ENCODE measurements around the gene HTR3B.
A peak's percentile ranks its signal among the peaks of the same experiment; 100 is the strongest.

HTR3B gene

GRCh38 chr11:113896156-113896879, 8.3 kb upstream of the HTR3B start:
- H3K4me3 ChIP-seq (ENCODE audit: low read depth, low read length): no peak overlapping the region
- DNase-seq (ENCODE audit: low read depth): no peak
- in situ Hi-C loops (cut with HindIII; ENCODE audit: low sequenced_read_pairs): no loop called here

GRCh38 chr11:113901141-113901540, 3.5 kb upstream of the HTR3B start:
- no peak for DNase-seq (ENCODE audit: low read depth)
- in situ Hi-C loops (cut with HindIII; ENCODE audit: low sequenced_read_pairs): no loop called here
- TF ChIP-seq CTCF (IDR thresholded peaks at IDR 0.05; ENCODE audit: low read depth, low read length, missing control alignments): no peak
- no peak overlapping the region for H3K4me3 ChIP-seq (ENCODE audit: low read depth, low read length)

More at GRCh38 chr11:113896156-113896879, 8.3 kb upstream of the HTR3B start:
- peak; percentile 75 for TF ChIP-seq CTCF (IDR thresholded peaks at IDR 0.05; ENCODE audit: low read depth, low read length, missing control alignments)

GRCh38 chr11:113906038-113906437, 1.4 kb downstream of the HTR3B start:
- no peak for DNase-seq (ENCODE audit: low read depth)
- no peak overlapping the region for H3K4me3 ChIP-seq (ENCODE audit: low read depth, low read length)
- in situ Hi-C loops (cut with HindIII; ENCODE audit: low sequenced_read_pairs): loop anchor here (5.0 kb wide), 1 partner anchor 356 kb away; no protein-coding TSS in a partner anchor
- peak; percentile 9 for TF ChIP-seq CTCF (IDR thresholded peaks at IDR 0.05; ENCODE audit: low read depth, low read length, missing control alignments)

- in situ Hi-C loops (cut with HindIII; ENCODE audit: low sequenced_read_pairs): loop anchor here (5.0 kb wide), 1 partner anchor 356 kb away; no protein-coding TSS in a partner anchor
- DNase-seq (ENCODE audit: low read depth): no peak
- H3K4me3 ChIP-seq (ENCODE audit: low read depth, low read length): no peak overlapping the region
- TF ChIP-seq CTCF (IDR thresholded peaks at IDR 0.05; ENCODE audit: low read depth, low read length, missing control alignments): no peak
These were observed 1.9 kb downstream of the HTR3B start for GRCh38 chr11:113906516-113906915.

- H3K4me3 ChIP-seq (ENCODE audit: low read depth, low read length): no peak overlapping the region
- TF ChIP-seq CTCF (IDR thresholded peaks at IDR 0.05; ENCODE audit: low read depth, low read length, missing control alignments): no peak
- no peak for DNase-seq (ENCODE audit: low read depth)
- in situ Hi-C loops (cut with HindIII; ENCODE audit: low sequenced_read_pairs): loop anchor here (5.0 kb wide), 1 partner anchor 355 kb away; no protein-coding TSS in a partner anchor
These were observed 2.6 kb downstream of the HTR3B start for GRCh38 chr11:113907152-113907551.

- in situ Hi-C loops (cut with HindIII; ENCODE audit: low sequenced_read_pairs): loop anchor here (5.0 kb wide), 1 partner anchor 355 kb away; no protein-coding TSS in a partner anchor
- no peak for DNase-seq (ENCODE audit: low read depth)
- H3K4me3 ChIP-seq (ENCODE audit: low read depth, low read length): no peak overlapping the region
- no peak for TF ChIP-seq CTCF (IDR thresholded peaks at IDR 0.05; ENCODE audit: low read depth, low read length, missing control alignments)
These were observed 3.1 kb downstream of the HTR3B start for GRCh38 chr11:113907681-113908080.

Measured in astrocyte of the cerebellum (primary cell).